SK-N-SH treated with all-trans-retinoic acid at 6 μM for 48 hours (cell line): Measurements from ENCODE around the gene ANGPTL3.

Source experiments
- ARNTL ChIP-seq: fragments of 450-650 bp; formaldehyde crosslinking; IDR thresholded peaks from 2 replicates; pipeline ENCODE4 v1.5.0; 2020; ENCODE audit warnings: low read depth, mild to moderate bottlenecking, moderate library complexity, borderline replicate concordance
- CSRNP3 ChIP-seq: fragments of 250-450 bp; sonication (Bioruptor Pico); IDR thresholded peaks from 2 replicates; pipeline ENCODE4 v1.5.1; 2021; ENCODE audit warnings: mild to moderate bottlenecking, moderate library complexity
- ISL1 ChIP-seq: fragments of 250-450 bp; sonication (Bioruptor Pico); IDR thresholded peaks from 2 replicates; pipeline ENCODE4 v2.1.2; 2022; ENCODE audit warnings: mild to moderate bottlenecking, moderate library complexity
- PATZ1 ChIP-seq: fragments of 250-450 bp; sonication (Bioruptor Pico); IDR thresholded peaks from 2 replicates; pipeline ENCODE4 v1.8.0; 2020; ENCODE audit warnings: mild to moderate bottlenecking, moderate library complexity, borderline replicate concordance
- POU6F1 ChIP-seq: fragments of 250-450 bp; sonication (Bioruptor Pico); IDR thresholded peaks from 2 replicates; pipeline ENCODE4 v1.8.0; 2021; ENCODE audit warnings: low read depth, mild to moderate bottlenecking, moderate library complexity, borderline replicate concordance
- TOX ChIP-seq: fragments of 250-450 bp; sonication (Bioruptor Pico); IDR thresholded peaks from 2 replicates; pipeline ENCODE4 v1.8.0; 2021; ENCODE audit warnings: mild to moderate bottlenecking, moderate library complexity, borderline replicate concordance
- ZFP3 ChIP-seq: fragments of 250-450 bp; sonication (Bioruptor Pico); IDR thresholded peaks from 2 replicates; pipeline ENCODE4 v1.5.0; 2020; ENCODE audit warnings: mild to moderate bottlenecking, moderate library complexity
- ZFP30 ChIP-seq: fragments of 450-650 bp; formaldehyde crosslinking; IDR thresholded peaks from 2 replicates; pipeline ENCODE4 v1.5.0; 2022; ENCODE audit warnings: mild to moderate bottlenecking, moderate library complexity
- ZNF8 ChIP-seq: fragments of 450-650 bp; formaldehyde crosslinking; IDR thresholded peaks from 2 replicates; pipeline ENCODE4 v1.5.0; 2020; ENCODE audit warnings: mild to moderate bottlenecking, moderate library complexity

GRCh38 chr1:62589321-62589720 is 8.0 kb upstream of the ANGPTL3 start:
- TF ChIP-seq POU6F1 (CRISPR knock-in tag) (no peak), ARNTL (CRISPR knock-in tag) (no peak), TOX (no peak), ZFP30 (CRISPR knock-in tag) (no peak), CSRNP3 (no peak), ZNF8 (CRISPR knock-in tag) (no peak), PATZ1 (CRISPR knock-in tag) (no peak), ZFP3 (no peak), ISL1 (no peak)
